AG09309 (cell line): ENCODE results near the gene APMAP.

Source experiments
- DNase-seq: peaks from one replicate; pipeline ENCODE4 v3.0.0-alpha.2; 2010; ENCODE audit warnings: low read depth
- H3K4me3 ChIP-seq: 2 replicates; pipeline ENCODE4 v1.5.1; 2011; ENCODE audit warnings: mild to moderate bottlenecking, low read depth, low read length, moderate library complexity; ENCODE audit not compliant: control insufficient read depth
- CTCF ChIP-seq: IDR thresholded peaks from 2 replicates; pipeline ENCODE4 v1.5.1; 2011; ENCODE audit warnings: mild to moderate bottlenecking, low read depth, low read length, inconsistent platforms; ENCODE audit not compliant: insufficient read depth, control insufficient read depth; ENCODE audit errors: missing control alignments

Gene APMAP

GRCh38 chr20:24968278-24968800 lies 24.2 kb downstream of the APMAP start:
- no peak for TF ChIP-seq CTCF
- no peak overlapping the region for H3K4me3 ChIP-seq
- DNase-seq = no peak

- no peak for DNase-seq
- no peak overlapping the region for H3K4me3 ChIP-seq
- no peak for TF ChIP-seq CTCF
Measured at GRCh38 chr20:24966317-24967012, 26.1 kb downstream of the APMAP start.

GRCh38 chr20:24965065-24965919 lies 27.3 kb downstream of the APMAP start:
- TF ChIP-seq CTCF = no peak
- no peak overlapping the region for H3K4me3 ChIP-seq
- DNase-seq = no peak

- no peak overlapping the region for H3K4me3 ChIP-seq
- no peak for TF ChIP-seq CTCF
- no peak for DNase-seq
Measured at GRCh38 chr20:24964506-24964840, 28.1 kb downstream of the APMAP start.

GRCh38 chr20:24963672-24964505 lies 28.7 kb downstream of the APMAP start:
- DNase-seq = no peak
- TF ChIP-seq CTCF = no peak
- H3K4me3 ChIP-seq = no peak overlapping the region

GRCh38 chr20:24962510-24962909 lies 30.0 kb downstream of the APMAP start:
- DNase-seq = no peak

More at GRCh38 chr20:24962510-24962909, 30.0 kb downstream of the APMAP start:
- no peak for TF ChIP-seq CTCF
- no peak overlapping the region for H3K4me3 ChIP-seq
